GM13976 (cell line): ENCODE measurements around the gene LRRC4C.

Experiments used
- DNase-seq: peaks from one replicate; pipeline ENCODE4 v3.0.0; 2012; ENCODE audit warnings: low spot score
- CTCF ChIP-seq: IDR thresholded peaks from 2 replicates; pipeline ENCODE4 v1.5.1; 2012; ENCODE audit warnings: borderline replicate concordance, mild to moderate bottlenecking; ENCODE audit not compliant: insufficient read depth; ENCODE audit errors: extremely low read depth, missing control alignments, control extremely low read depth
- in situ Hi-C: fragments of 300-500 bp; cut with MboI; formaldehyde crosslinking; loops from one replicate; pipeline ENCODE4 v1.12.0; 2022; ENCODE audit warnings: low sequenced_read_pairs, mixed read lengths, inconsistent platforms; ENCODE audit not compliant: unreplicated experiment

The LRRC4C gene

GRCh38 chr11:40405614-40406013, 1053.8 kb downstream of the LRRC4C start:
- in situ Hi-C loops, result no loop called here
- DNase-seq, result no peak
- TF ChIP-seq CTCF, result no peak

- DNase-seq, result no peak
- in situ Hi-C loops, result no loop called here
- TF ChIP-seq CTCF, result no peak
Measured at GRCh38 chr11:40403321-40403720, 1056.1 kb downstream of the LRRC4C start.

GRCh38 chr11:40401132-40401853, 1058.2 kb downstream of the LRRC4C start:
- TF ChIP-seq CTCF, result no peak
- no peak for DNase-seq
- in situ Hi-C loops, result no loop called here

GRCh38 chr11:40397141-40397540, 1062.3 kb downstream of the LRRC4C start:
- in situ Hi-C loops, result no loop called here
- no peak for DNase-seq
- TF ChIP-seq CTCF, result no peak

- in situ Hi-C loops, result no loop called here
- no peak for DNase-seq
- TF ChIP-seq CTCF, result no peak
Measured at GRCh38 chr11:40393511-40393910, 1065.9 kb downstream of the LRRC4C start.

- in situ Hi-C loops, result no loop called here
- no peak for TF ChIP-seq CTCF
- DNase-seq, result no peak
Measured at GRCh38 chr11:40391679-40392078, 1067.8 kb downstream of the LRRC4C start.
